Neural progenitor cell (in vitro differentiated cells): ENCODE data around the gene FGD6.

Experiments used
- EZH2phosphoT487 ChIP-seq: fragments of 200-600 bp; sonication (generic); IDR thresholded peaks from 2 replicates; pipeline ENCODE4 v1.6.1; 2017; ENCODE audit warnings: antibody characterized with exemption
- TF ChIP-seq, protein P1 (sequence below): fragments of 200-600 bp; sonication (generic); IDR thresholded peaks from 2 replicates; pipeline ENCODE4 v1.5.1; 2017; ENCODE audit warnings: antibody characterized with exemption, mild to moderate bottlenecking

DNA sequence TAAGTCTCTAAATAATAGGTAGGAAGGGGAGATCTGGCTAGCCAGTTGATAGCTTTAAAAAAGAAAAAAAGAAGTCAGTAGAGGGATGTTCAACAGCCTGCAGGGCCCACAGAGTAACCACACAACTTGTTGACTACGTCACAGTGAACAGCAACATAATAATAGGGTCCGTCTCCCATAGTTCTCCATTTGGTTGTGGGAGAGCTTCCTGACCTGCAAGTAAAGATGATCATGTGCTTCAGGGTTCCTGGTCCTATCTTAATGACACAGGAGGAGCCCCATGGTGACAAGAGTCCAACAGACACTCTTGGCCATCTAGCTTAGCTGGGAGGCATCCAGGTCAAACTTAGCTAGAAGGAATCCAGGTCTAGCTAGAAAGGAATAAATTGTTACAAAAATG, 36.2 kb downstream of the FGD6 start:
- TF ChIP-seq, protein P1, sequence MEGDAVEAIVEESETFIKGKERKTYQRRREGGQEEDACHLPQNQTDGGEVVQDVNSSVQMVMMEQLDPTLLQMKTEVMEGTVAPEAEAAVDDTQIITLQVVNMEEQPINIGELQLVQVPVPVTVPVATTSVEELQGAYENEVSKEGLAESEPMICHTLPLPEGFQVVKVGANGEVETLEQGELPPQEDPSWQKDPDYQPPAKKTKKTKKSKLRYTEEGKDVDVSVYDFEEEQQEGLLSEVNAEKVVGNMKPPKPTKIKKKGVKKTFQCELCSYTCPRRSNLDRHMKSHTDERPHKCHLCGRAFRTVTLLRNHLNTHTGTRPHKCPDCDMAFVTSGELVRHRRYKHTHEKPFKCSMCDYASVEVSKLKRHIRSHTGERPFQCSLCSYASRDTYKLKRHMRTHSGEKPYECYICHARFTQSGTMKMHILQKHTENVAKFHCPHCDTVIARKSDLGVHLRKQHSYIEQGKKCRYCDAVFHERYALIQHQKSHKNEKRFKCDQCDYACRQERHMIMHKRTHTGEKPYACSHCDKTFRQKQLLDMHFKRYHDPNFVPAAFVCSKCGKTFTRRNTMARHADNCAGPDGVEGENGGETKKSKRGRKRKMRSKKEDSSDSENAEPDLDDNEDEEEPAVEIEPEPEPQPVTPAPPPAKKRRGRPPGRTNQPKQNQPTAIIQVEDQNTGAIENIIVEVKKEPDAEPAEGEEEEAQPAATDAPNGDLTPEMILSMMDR = no peak
- TF ChIP-seq EZH2phosphoT487 = no peak
